GM04503 (cell line): ENCODE results near the gene CLCN7.

Experiments
- DNase-seq: peaks from one replicate; pipeline ENCODE4 v3.0.0-alpha.2; 2012; ENCODE audit warnings: low read depth

Gene CLCN7

DNA sequence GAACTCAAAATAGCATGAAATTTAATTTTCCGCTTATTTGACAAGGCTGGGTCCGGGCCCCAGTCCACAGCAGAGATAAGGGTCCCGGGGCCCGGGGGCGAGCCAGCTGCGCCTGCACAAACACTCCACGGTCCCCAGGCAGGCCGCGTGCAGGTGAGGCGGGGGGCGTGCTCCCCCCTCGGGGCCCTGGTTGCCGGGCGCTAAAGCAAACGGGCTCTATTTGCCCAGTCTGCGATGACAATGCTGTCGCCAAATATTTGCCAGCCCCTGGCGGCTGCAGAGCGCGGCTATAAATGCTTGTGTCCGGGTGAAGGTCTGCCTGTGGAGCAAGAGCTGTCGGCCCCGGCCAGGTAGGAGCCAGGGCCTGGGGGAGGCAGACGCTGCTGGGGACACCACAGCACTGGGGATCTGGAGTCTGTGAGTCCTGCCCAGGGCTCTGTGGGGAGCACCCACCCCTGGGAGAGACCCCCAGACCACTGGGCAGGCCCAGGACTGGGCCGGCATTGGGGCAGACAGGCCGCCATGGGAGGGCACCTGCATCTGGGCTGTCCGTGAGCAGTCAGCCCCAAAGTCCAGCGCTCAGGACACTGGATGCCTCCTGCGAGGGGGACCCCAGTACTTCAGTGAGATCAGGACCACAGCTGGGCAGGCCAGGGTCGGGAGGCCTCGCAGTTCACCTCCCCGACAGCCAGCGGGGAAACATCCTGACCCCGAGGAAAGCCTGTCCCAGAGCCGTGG, 43.9 kb downstream of the CLCN7 start, which contains the start of gene PERCC1:
Gene PERCC1, plus strand, starts transcription at position 320 of the 738 bp plus-strand sequence. CDS start 1,516 bp downstream, outside the sequence.
- DNase-seq: no peak

- no peak for DNase-seq
These were observed 44.5 kb downstream of the CLCN7 start for GRCh38 chr16:1430214-1430758.

DNA sequence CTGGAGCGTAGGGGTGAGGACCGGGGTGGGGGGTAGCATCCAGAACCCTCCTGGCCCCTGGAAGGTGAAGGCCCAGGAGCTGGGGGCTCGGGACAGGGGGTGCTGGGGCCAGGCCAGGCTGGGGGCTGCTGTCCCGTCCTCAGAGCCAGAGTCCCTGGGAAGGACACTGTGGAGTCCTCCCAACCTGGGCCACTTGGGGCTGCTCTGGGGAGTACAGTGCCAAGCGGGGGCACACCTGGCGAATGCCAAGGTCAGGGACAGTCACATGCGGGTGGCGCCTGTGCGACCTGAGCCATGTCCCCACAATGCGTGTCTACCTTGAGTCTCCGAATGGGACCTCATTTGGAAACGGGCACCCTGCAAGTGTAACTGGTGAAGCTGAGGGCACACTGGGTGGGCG, 45.2 kb downstream of the CLCN7 start:
- no peak for DNase-seq

GRCh38 chr16:1429012-1429411, 45.8 kb downstream of the CLCN7 start:
- no peak for DNase-seq

DNA sequence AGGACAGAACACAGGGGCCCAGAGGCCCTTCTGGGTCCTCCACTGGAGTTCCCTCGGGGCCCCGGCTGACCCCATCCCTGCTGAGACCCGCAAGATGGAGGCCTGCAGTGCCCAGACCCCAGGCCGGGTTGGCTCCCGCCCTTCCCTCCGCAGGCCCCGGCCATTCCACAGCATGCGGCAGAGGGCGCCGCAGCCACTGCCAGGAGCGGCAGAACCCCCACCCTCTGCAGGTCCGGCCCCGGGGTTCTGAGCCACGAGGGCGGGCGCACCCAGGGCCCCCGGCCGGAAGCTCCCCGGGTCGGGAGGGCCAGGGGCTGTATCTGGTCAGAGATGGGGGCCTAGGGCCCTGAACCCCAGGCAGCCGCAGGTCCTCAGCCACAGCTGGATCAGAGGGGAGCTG, 46.3 kb downstream of the CLCN7 start:
- no peak for DNase-seq

DNA sequence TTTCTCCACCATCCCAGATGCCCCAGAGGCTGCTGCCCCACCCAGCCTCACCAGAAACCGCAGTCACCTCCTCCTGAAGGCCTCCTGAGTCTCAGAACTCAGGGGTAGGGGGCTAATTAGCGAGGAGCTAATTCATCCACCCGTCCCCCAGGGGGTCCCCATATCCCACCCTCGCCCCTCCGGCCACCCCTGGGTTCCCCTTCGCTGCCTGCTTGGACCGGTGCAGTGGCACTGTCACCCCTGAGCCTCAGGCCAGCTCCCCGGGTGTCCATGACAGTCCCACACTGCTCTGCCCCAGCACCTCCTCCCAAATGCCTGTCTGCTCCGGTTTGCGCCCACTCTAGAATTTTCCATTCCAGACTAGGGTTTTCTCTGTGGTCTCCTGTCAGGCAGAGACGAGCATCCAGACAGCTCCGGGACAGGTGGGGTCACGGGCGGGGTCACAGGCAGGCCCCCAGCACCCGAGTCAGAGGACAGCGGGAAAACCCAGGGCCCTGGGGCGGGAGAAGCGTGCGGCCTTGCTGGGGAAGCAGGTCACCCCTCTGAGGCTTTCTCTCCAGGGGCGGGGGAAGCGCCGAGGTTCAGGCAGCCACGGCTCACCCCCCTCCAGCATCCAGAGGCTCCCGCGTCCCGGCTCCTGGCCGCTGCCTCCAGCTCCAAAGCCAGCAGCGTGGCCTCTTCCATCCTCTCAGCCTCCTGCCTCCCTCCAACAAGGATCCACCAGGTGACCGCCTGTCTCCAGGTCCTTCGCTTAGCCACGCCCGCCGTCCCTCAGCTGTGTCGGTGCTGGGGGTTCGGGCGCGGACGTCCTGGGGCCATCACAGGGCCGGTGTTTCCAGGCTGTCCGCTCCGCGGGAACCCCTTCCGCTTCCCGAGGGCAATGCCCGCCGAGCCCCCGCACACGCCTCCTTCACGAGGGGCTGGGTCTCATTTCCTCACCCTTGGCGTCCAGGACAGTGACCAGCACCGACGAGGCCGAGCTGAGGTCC, 47.1 kb downstream of the CLCN7 start:
- DNase-seq: no peak

GRCh38 chr16:1426734-1427471, 47.9 kb downstream of the CLCN7 start:
- no peak for DNase-seq

DNA sequence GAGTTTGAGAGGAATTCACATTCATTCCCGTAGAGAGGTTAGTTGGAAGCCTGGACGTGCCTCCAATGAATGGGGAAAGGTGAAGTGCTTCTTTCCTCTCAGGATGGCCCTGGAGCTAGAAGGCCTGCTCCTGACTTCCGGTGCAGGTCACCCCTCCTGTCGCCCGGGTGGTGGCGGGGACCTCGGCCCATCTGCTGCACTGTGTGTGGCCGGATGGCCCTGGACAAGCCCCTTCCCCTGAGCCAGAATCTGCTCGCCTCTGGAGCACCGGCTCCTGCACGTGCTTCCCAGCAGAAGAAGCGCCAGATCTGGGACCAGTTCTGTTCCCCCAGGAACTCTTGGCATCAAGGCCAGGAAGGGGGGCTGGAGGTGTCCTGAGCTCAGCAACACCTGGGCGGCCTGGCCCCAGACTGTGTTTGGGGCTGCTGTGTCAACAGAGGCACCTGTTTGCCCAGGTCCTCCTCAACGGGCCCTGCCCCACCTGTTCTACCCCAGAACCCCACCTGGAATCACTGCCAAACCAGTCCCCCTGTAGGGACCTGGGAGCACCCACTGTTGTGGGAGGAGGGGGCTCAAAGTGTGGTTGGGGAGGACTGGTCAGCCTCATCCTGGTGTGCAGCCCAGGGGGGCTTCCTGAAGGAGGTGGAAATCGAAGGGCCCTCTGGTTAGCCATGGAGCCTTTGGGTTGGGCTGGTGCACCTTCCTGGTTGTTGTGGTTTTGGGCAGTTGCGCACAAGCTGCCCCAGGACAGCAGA, 49.0 kb downstream of the CLCN7 start:
- no peak for DNase-seq

DNA sequence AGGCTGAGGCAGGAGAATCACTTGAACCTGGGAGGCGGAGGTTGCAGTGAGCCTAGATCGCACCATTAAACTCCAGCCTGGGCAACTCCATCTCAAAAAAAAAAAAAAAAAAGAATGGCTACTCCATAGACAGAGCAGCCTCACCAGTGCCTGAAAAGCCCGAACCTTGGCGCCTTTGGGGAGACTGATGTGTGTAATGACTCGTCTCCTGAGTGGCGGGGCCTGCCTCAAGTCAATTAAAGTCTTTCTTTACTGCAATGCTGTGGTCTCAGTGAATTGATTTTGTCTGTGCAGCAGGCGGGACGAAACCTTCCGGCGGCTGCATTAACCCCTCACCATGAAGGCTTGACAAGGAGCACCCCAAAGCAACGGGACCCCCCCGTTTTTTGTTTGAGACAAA, 50.8 kb downstream of the CLCN7 start:
- no peak for DNase-seq

GRCh38 chr16:1422076-1422475, 52.8 kb downstream of the CLCN7 start:
- no peak for DNase-seq

DNA sequence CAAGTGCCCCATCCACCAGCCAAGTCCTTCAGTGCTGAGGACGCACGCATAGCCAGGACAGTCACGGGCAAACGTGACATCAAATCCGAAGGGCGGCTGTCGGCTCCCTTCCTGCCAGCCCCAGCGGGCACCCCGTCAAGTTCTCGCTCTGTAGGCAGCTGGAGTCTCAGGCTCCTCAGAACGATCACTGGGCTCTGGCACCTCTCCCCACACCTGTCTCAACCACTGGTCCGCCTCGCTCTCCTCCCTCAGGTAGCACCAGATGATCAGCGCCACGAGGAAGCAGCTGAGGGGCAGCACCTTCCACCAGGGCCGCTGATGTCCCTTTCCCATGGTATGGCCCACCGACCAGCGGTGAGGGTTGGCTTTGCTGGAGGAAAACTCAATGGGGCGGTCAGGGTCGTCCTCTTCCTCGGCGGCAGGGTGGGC, 54.7 kb downstream of the CLCN7 start:
- DNase-seq: no peak

DNA sequence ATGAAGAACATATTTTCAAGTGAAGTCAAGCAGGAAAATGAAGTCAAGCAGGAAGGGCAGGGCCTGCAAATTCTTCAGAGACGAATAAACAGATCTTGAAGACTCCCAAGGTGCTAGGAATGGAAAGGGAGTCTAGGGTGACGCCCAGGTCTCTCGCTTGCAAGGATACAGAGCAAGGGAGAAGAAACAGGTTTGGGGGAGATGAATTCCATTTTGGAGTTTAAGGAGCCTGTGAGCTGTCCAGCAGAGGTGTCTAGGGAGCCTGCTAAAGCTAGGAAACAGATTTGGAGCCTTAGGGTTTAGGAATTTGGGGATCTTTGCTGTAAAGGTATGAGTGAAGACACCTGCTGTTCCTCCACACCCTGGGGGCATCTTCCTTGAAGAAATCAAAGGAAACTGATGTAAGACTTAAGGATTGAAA, 58.3 kb downstream of the CLCN7 start:
- no peak for DNase-seq

GRCh38 chr16:1414532-1415260, 60.1 kb downstream of the CLCN7 start, which contains the start of gene UNKL:
Gene UNKL, minus strand, starts transcription at chr16:1414704. Its CDS starts 13 bp downstream, at chr16:1414691.
- DNase-seq: no peak

- DNase-seq: no peak
These were observed 60.9 kb downstream of the CLCN7 start for GRCh38 chr16:1413684-1414531.

DNA sequence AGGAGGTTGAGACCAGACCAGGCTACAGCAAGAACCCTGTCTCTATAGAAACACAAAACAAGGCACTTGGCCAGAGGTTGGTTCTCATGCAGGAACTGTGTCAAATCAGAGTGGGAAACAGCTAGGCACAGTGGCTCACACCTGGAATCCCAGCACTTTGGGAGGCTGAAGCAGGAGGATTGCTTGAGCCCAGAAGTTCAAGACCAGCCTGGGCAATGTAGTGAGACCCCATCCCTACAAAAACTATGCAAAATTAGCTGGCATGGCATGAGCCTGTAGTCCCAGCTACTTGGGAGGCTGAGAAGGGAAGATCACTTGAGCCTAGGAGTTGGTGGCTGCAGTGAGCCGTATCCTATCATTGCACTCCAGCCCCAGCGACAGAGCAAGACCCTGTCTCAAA, 62.0 kb downstream of the CLCN7 start:
- DNase-seq: no peak

- peak; percentile 37 for DNase-seq
These were observed 66.5 kb downstream of the CLCN7 start for GRCh38 chr16:1408171-1408837.

GRCh38 chr16:1407753-1408152, 67.1 kb downstream of the CLCN7 start:
- DNase-seq: peak; percentile 11

DNA sequence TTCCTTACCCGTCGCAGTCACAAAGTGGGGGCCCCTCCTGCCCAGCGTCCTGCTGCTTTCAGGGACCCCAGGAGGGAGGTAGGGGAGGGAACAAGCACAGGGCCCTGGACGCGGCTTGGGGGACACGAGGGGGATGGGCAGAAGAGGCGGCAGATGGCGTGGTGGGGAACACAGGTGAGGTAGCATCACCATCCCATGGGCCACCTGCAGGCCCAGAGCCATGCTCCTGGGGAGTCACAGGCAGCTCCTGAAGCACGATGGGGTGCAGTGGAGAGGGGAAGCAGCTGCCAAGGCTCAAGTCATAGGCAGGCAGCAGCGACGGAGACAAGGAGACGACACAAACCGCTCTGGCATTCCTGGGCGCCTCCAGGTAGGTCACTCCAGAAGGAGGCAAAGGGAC, 71.1 kb downstream of the CLCN7 start:
- DNase-seq: no peak

- DNase-seq: no peak
These were observed 71.8 kb downstream of the CLCN7 start for GRCh38 chr16:1403036-1403435.
